Suprapubic skin (tissue), 4 donors: ENCODE measurements around the gene ZFAND3. TPM values are rescaled to one million over a fixed set of nuclear protein-coding genes. Genes with fewer than 3 reads are reported as not detected.
"Not testable (repeated sequence)": the region's sequence is repeated elsewhere in the genome, so short reads cannot be mapped to it uniquely, and the experiment has no call there.

Source experiments
- DNase-seq, 2 donors: peaks; one replicate each; pipeline ENCODE4 v3.0.0-alpha.2; 2019; ENCODE audit warnings: low spot score in 2 of 2
- H3K27ac ChIP-seq: fragments of 200-600 bp; sonication (generic); one replicate; pipeline ENCODE4 v1.5.1; 2019
- H3K27me3 ChIP-seq: fragments of 200-600 bp; sonication (generic); one replicate; pipeline ENCODE4 v1.5.1; 2019
- H3K36me3 ChIP-seq: fragments of 200-600 bp; sonication (generic); one replicate; pipeline ENCODE4 v1.5.1; 2019
- H3K4me1 ChIP-seq: fragments of 200-600 bp; sonication (generic); one replicate; pipeline ENCODE4 v1.5.1; 2019
- H3K4me3 ChIP-seq: fragments of 200-600 bp; sonication (generic); one replicate; pipeline ENCODE4 v1.5.1; 2019; ENCODE audit warnings: mild to moderate bottlenecking
- H3K9me3 ChIP-seq: fragments of 200-600 bp; sonication (generic); one replicate; pipeline ENCODE4 v1.5.1; 2019
- CTCF ChIP-seq, 2 donors: fragments of 200-600 bp in 1 of 2; fragments of 450-650 bp in 1 of 2; sonication (generic) in 1 of 2; IDR thresholded peaks; one replicate each; pipeline ENCODE4 v1.5.1; 2016 to 2019; ENCODE audit warnings: antibody characterized with exemption in 2 of 2, mild to moderate bottlenecking in 1 of 2, moderate library complexity in 1 of 2
- EP300 ChIP-seq: sonication (generic); formaldehyde crosslinking; IDR thresholded peaks from one replicate; pipeline ENCODE4 v1.6.1; 2017; ENCODE audit warnings: antibody characterized with exemption
- POLR2A ChIP-seq, 2 donors: fragments of 450-650 bp; IDR thresholded peaks; one replicate each; pipeline ENCODE4 v1.6.1; 2017; ENCODE audit warnings: antibody characterized with exemption in 2 of 2, mild to moderate bottlenecking in 2 of 2, moderate library complexity in 2 of 2
- POLR2AphosphoS5 ChIP-seq, 3 donors: sonication (generic); formaldehyde crosslinking; IDR thresholded peaks; one replicate each; pipeline ENCODE4 v1.6.1; 2017; ENCODE audit warnings: antibody characterized with exemption in 3 of 3
- WGBS: methylation state at CpG from one replicate; pipeline ENCODE4 v1.1.5; 2018; 5-methylcytosine and 5-hydroxymethylcytosine counted together
- total RNA-seq, 4 donors: library from RNA; depleted of rRNA; stranded (reverse); fragments of >200 nt; gene quantifications; one replicate each; pipeline ENCODE4 v1.1.0, GENCODE V29; 2016

Gene ZFAND3
- total RNA-seq, 4 donors from 2014 or later: 31.1 to 41.0 (median 36.3) TPM

- Histone ChIP-seq H3K4me1 (no peaks in the 10 kb centered on the region), H3K27me3 (no peaks in the 10 kb centered on the region), H3K27ac (no peak overlapping the region), H3K36me3 (no peaks in the 10 kb centered on the region), H3K4me3 (no peak overlapping the region), H3K9me3 (no peaks in the 10 kb centered on the region)
- TF ChIP-seq EP300 (no peak), POLR2AphosphoS5 (IDR thresholded peaks at IDR 0.05) (no peak)
- no peak for DNase-seq
- WGBS: 89% methylated on average over 4 of the region's 4 CpGs
Observed at GRCh38 chr6:37960139-37960935, 140.8 kb downstream of the ZFAND3 start.

GRCh38 chr6:37962481-37963080, 143.1 kb downstream of the ZFAND3 start:
- 96% methylated on average over 17 of the region's 17 CpGs for WGBS
- not testable (repeated sequence) for H3K4me1 ChIP-seq, DNase-seq, H3K27me3 ChIP-seq, H3K36me3 ChIP-seq, H3K9me3 ChIP-seq, H3K4me3 ChIP-seq, H3K27ac ChIP-seq

DNA sequence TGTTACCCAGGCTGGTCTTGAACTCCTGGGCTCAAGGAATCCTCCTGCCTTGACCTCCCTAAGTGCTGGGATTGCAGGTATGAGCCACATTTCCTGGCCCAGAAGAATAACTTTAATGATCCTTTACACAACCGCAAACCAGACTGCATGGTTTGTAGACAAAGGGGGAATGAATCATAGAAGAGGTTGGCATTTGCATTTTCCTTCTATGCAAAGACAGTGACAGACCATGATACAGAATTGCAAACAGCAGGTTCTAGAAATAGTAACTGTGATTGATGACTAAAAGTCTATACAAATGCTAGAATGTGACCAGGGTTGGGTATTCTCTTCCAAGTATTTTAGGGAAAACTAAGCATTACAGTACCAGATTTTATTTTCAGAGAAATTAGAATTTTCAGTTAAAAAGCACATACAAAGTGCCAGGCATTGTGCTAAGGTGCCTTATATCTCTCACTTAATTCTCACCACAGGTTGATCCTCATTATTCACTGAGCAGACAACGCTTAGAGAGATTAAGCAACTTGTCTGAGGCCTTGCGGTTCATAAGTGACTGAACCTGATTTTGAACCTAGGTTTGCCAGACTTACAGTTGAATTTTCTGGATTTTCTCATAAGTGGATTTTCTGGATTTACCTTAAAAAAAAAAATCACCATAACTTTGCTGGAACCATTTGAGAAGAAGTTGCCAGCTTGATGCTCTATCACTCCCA, 146.6 kb downstream of the ZFAND3 start:
- Histone ChIP-seq H3K27ac (no peak overlapping the region), H3K4me3 (no peak overlapping the region), H3K27me3 (no peaks in the 10 kb centered on the region), H3K4me1 (peaks cover 8% of the 10 kb centered on the region), H3K36me3 (no peaks in the 10 kb centered on the region), H3K9me3 (no peaks in the 10 kb centered on the region)
- no peak for DNase-seq
- 72% methylated on average over 3 of the region's 3 CpGs for WGBS
- no peak for TF ChIP-seq POLR2A (IDR thresholded peaks at IDR 0.05)
- TF ChIP-seq EP300: no peak
- no peak for TF ChIP-seq CTCF (IDR thresholded peaks at IDR 0.05)
- TF ChIP-seq POLR2AphosphoS5 (IDR thresholded peaks at IDR 0.05): no peak

GRCh38 chr6:37966801-37967200, 147.3 kb downstream of the ZFAND3 start:
- Histone ChIP-seq H3K4me1 (peaks cover 8% of the 10 kb centered on the region), H3K9me3 (no peaks in the 10 kb centered on the region), H3K4me3 (no peak overlapping the region), H3K27me3 (no peaks in the 10 kb centered on the region), H3K36me3 (no peaks in the 10 kb centered on the region), H3K27ac (no peak overlapping the region)
- 42% methylated on average over 1 of the region's 1 CpG for WGBS
- TF ChIP-seq EP300: no peak
- no peak for TF ChIP-seq CTCF (IDR thresholded peaks at IDR 0.05)
- no peak for TF ChIP-seq POLR2AphosphoS5 (IDR thresholded peaks at IDR 0.05)
- TF ChIP-seq POLR2A (IDR thresholded peaks at IDR 0.05): no peak
- DNase-seq: no peak

DNA sequence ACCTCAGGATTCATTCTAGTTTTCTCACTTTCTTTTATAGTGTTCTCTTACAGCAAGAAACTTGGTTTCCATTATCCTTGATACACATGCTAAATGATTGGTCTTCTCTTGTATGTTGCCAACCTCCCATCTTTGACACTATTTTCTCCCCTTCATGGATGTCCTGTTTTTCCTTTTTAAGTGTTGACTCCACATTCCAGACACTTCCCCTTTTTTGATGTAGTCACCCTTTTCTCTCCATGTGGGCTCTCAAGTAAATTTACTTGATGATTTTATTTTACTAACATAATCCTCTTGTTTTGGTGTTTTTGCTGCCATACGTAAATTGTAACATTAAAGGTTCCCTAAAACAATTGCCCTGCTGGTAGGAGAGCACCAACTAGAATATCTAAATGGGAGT, 148.1 kb downstream of the ZFAND3 start:
- no peak for TF ChIP-seq EP300
- no peak for TF ChIP-seq CTCF (IDR thresholded peaks at IDR 0.05)
- TF ChIP-seq POLR2A (IDR thresholded peaks at IDR 0.05): no peak
- TF ChIP-seq POLR2AphosphoS5 (IDR thresholded peaks at IDR 0.05): no peak
- WGBS: 98% methylated on average over 1 of the region's 1 CpG

DNA sequence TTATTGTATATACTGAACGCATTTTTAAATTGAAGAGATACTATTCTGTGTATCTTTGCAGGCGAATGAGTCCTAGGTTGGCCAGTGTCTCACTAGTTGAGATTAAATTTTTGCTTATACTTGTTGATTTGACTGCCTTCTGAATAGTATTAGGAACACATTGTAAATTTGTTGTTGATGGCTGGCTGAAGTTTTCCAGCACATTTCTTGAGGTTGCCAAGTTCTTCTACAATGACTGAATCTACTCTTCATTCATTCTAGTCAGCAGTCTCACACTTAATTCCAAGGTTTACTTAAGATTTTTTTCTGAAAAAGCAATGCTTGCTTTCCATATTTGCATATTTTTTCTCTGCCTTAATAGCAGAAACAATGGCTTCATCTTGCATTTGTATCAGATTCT, 151.7 kb downstream of the ZFAND3 start:
- H3K4me1 ChIP-seq: peaks cover 4% of the 10 kb centered on the region
- TF ChIP-seq POLR2A (IDR thresholded peaks at IDR 0.05) (no peak), POLR2AphosphoS5 (IDR thresholded peaks at IDR 0.05) (no peak), CTCF (IDR thresholded peaks at IDR 0.05) (no peak), EP300 (no peak)
- no peaks in the 10 kb centered on the region for H3K27me3 ChIP-seq
- 80% methylated on average over 2 of the region's 2 CpGs for WGBS
- no peak overlapping the region for H3K27ac ChIP-seq
- H3K9me3 ChIP-seq: no peaks in the 10 kb centered on the region
- H3K36me3 ChIP-seq: no peaks in the 10 kb centered on the region
- H3K4me3 ChIP-seq: no peak overlapping the region
- DNase-seq: no peak

More for the DNA sequence above, 148.1 kb downstream of the ZFAND3 start:
- Histone ChIP-seq H3K4me3 (no peak overlapping the region), H3K27me3 (no peaks in the 10 kb centered on the region), H3K9me3 (no peaks in the 10 kb centered on the region), H3K27ac (no peak overlapping the region), H3K4me1 (peaks cover 8% of the 10 kb centered on the region), H3K36me3 (no peaks in the 10 kb centered on the region)
- no peak for DNase-seq
